Smooth muscle cell (in vitro differentiated cells): Measurements from ENCODE around the gene AKTIP. TPM values are rescaled to one million over a fixed set of nuclear protein-coding genes. Genes with fewer than 3 reads are reported as not detected.

ENCODE experiments used
- DNase-seq: peaks from one replicate; lab custom pipeline; 2025; ENCODE audit not compliant: unreplicated experiment; lab: John Stamatoyannopoulos, UW
- H2AFZ ChIP-seq: fragments of 200-600 bp; sonication (generic); 2 replicates; pipeline ENCODE4 v1.6.0; 2016; ENCODE audit warnings: antibody characterized with exemption, low read depth, mild to moderate bottlenecking
- H3F3A ChIP-seq: fragments of 200-600 bp; sonication (generic); 2 replicates; pipeline ENCODE4 v1.6.0; 2017; ENCODE audit warnings: antibody characterized with exemption, low read depth
- H3K27ac ChIP-seq: fragments of 200-600 bp; sonication (generic); 2 replicates; pipeline ENCODE4 v1.5.1; 2016; ENCODE audit warnings: low read depth, mild to moderate bottlenecking
- H3K27me3 ChIP-seq: fragments of 200-600 bp; sonication (generic); 2 replicates; pipeline ENCODE4 v1.6.1; 2016; ENCODE audit warnings: low read depth, mild to moderate bottlenecking
- H3K36me3 ChIP-seq: fragments of 200-600 bp; sonication (generic); 2 replicates; pipeline ENCODE4 v1.5.1; 2016; ENCODE audit warnings: low read depth
- H3K4me1 ChIP-seq: fragments of 200-600 bp; sonication (generic); 2 replicates; pipeline ENCODE4 v1.5.1; 2016; ENCODE audit warnings: low read depth
- H3K4me2 ChIP-seq: fragments of 200-600 bp; sonication (generic); 2 replicates; pipeline ENCODE4 v1.6.0; 2016; ENCODE audit warnings: mild to moderate bottlenecking
- H3K4me3 ChIP-seq: fragments of 200-600 bp; sonication (generic); 2 replicates; pipeline ENCODE4 v1.5.1; 2016; ENCODE audit warnings: mild to moderate bottlenecking
- H3K79me2 ChIP-seq: fragments of 200-600 bp; sonication (generic); 2 replicates; pipeline ENCODE4 v1.6.0; 2016; ENCODE audit warnings: low read depth, mild to moderate bottlenecking
- H3K9ac ChIP-seq: fragments of 200-600 bp; sonication (generic); 2 replicates; pipeline ENCODE4 v1.6.0; 2016; ENCODE audit warnings: low read depth
- H3K9me3 ChIP-seq: fragments of 200-600 bp; sonication (generic); replicated peaks from 2 replicates; pipeline ENCODE4 v1.5.1; 2016; ENCODE audit warnings: low read depth
- H4K20me1 ChIP-seq: fragments of 200-600 bp; sonication (generic); 2 replicates; pipeline ENCODE4 v1.6.0; 2016; ENCODE audit warnings: low read depth
- CTCF ChIP-seq: fragments of 200-600 bp; sonication (generic); IDR thresholded peaks from 2 replicates; pipeline ENCODE4 v1.5.1; 2017; ENCODE audit warnings: borderline replicate concordance, mild to moderate bottlenecking, antibody characterized with exemption; ENCODE audit not compliant: insufficient read depth, poor library complexity, severe bottlenecking
- WGBS: methylation state at CpG from one replicate; pipeline ENCODE4 v1.1.7; 2016; ENCODE audit warnings: low lambda C conversion rate; 5-methylcytosine and 5-hydroxymethylcytosine counted together
- polyA plus RNA-seq: library from polyadenylated mRNA; unstranded; fragments of >200 nt; fragmentation: Nextera tagmentation; extraction: Ambion mirVana; gene quantifications from 2 replicates; pipeline ENCODE4 v1.2.1, GENCODE V29; 2016
- total RNA-seq: library from RNA; depleted of rRNA; stranded (reverse); fragments of >200 nt; gene quantifications from 2 replicates; pipeline ENCODE4 v1.2.3, GENCODE V29; 2014

AKTIP gene
- total and polyA plus RNA-seq, 2 experiments from 2014 or later: 14.1 to 24.3 TPM

GRCh38 chr16:53480394-53480793 lies 22.6 kb downstream of the AKTIP start:
- Histone ChIP-seq H3K9ac (no peak overlapping the region), H4K20me1 (no peaks in the 10 kb centered on the region), H3K79me2 (no peaks in the 10 kb centered on the region), H3K4me2 (no peak overlapping the region), H3K9me3 (no peaks in the 10 kb centered on the region), H3K36me3 (peaks cover 24% of the 10 kb centered on the region), H3K4me3 (no peak overlapping the region), H2AFZ (no peak overlapping the region), H3K27ac (no peak overlapping the region), H3K27me3 (no peaks in the 10 kb centered on the region), H3K4me1 (no peaks in the 10 kb centered on the region), H3F3A (no peaks in the 10 kb centered on the region)
- no peak for TF ChIP-seq CTCF
- WGBS: 100% methylated on average over 1 of the region's 1 CpG
- DNase-seq: no peak

GRCh38 chr16:53478965-53479364 lies 24.0 kb downstream of the AKTIP start:
- no peak overlapping the region for H3K4me3 ChIP-seq
- no peak for DNase-seq
- H3K9me3 ChIP-seq: no peaks in the 10 kb centered on the region
- H4K20me1 ChIP-seq: no peaks in the 10 kb centered on the region
- no peak overlapping the region for H3K9ac ChIP-seq
- 94% methylated on average over 5 of the region's 5 CpGs for WGBS
- no peak overlapping the region for H3K27ac ChIP-seq
- H3K4me1 ChIP-seq: no peaks in the 10 kb centered on the region
- H3K79me2 ChIP-seq: no peaks in the 10 kb centered on the region
- TF ChIP-seq CTCF: no peak
- H3F3A ChIP-seq: no peaks in the 10 kb centered on the region
- H3K27me3 ChIP-seq: no peaks in the 10 kb centered on the region
- H2AFZ ChIP-seq: no peak overlapping the region
- H3K4me2 ChIP-seq: no peak overlapping the region
- peaks cover 16% of the 10 kb centered on the region for H3K36me3 ChIP-seq

GRCh38 chr16:53476867-53477266 lies 26.1 kb downstream of the AKTIP start:
- Histone ChIP-seq H3K36me3 (peaks cover 21% of the 10 kb centered on the region), H3K79me2 (no peaks in the 10 kb centered on the region), H3K9me3 (no peaks in the 10 kb centered on the region), H2AFZ (no peak overlapping the region), H3K27ac (no peak overlapping the region), H3K4me2 (no peak overlapping the region), H3F3A (no peaks in the 10 kb centered on the region), H3K27me3 (no peaks in the 10 kb centered on the region), H3K4me3 (no peak overlapping the region), H3K4me1 (no peaks in the 10 kb centered on the region), H4K20me1 (no peaks in the 10 kb centered on the region), H3K9ac (no peak overlapping the region)
- no peak for DNase-seq
- WGBS: 93% methylated on average over 2 of the region's 2 CpGs
- no peak for TF ChIP-seq CTCF

- Histone ChIP-seq H3K27me3 (no peaks in the 10 kb centered on the region), H4K20me1 (no peaks in the 10 kb centered on the region), H3K27ac (no peak overlapping the region), H2AFZ (no peak overlapping the region), H3K9me3 (no peaks in the 10 kb centered on the region), H3K4me3 (no peak overlapping the region), H3K9ac (no peak overlapping the region), H3F3A (no peaks in the 10 kb centered on the region), H3K79me2 (no peaks in the 10 kb centered on the region), H3K4me1 (no peaks in the 10 kb centered on the region), H3K4me2 (peak overlapping the region; percentile 19), H3K36me3 (peaks cover 10% of the 10 kb centered on the region)
- DNase-seq: no peak
- TF ChIP-seq CTCF: no peak
- WGBS: 76% methylated on average over 6 of the region's 6 CpGs
Observed at GRCh38 chr16:53465606-53466280, 37.3 kb downstream of the AKTIP start.
